ENCODE data around the gene HSD3B2. TPM values are rescaled to one million over a fixed set of nuclear protein-coding genes. Genes with fewer than 3 reads are reported as not detected.

The HSD3B2 gene
- total RNA-seq, 2 donors from 2014 or later, result not detected

- Histone ChIP-seq H3K9me3 (no peaks in the 10 kb centered on the region), H3K36me3 (no peaks in the 10 kb centered on the region), H3K4me1 (no peaks in the 10 kb centered on the region), H3K27ac (no peak overlapping the region), H3K4me3 (no peak overlapping the region), H3K27me3 (no peaks in the 10 kb centered on the region)
- no peak for TF ChIP-seq CTCF (IDR thresholded peaks at IDR 0.05)
- DNase-seq (ENCODE audit: low spot score), result no peak
Observed at GRCh38 chr1:119463569-119463968, 48.6 kb downstream of the HSD3B2 start.

GRCh38 chr1:119466445-119466844, 51.5 kb downstream of the HSD3B2 start:
- H3K4me3 ChIP-seq, result no peak overlapping the region
- no peaks in the 10 kb centered on the region for H3K27me3 ChIP-seq
- H3K9me3 ChIP-seq, result no peaks in the 10 kb centered on the region
- no peaks in the 10 kb centered on the region for H3K36me3 ChIP-seq
- H3K4me1 ChIP-seq, result no peaks in the 10 kb centered on the region
- no peak overlapping the region for H3K27ac ChIP-seq
- DNase-seq (ENCODE audit: low spot score), result no peak
- TF ChIP-seq CTCF (IDR thresholded peaks at IDR 0.05), result no peak

- Histone ChIP-seq H3K27me3 (no peaks in the 10 kb centered on the region), H3K27ac (no peak overlapping the region), H3K4me1 (no peaks in the 10 kb centered on the region), H3K9me3 (no peaks in the 10 kb centered on the region), H3K36me3 (no peaks in the 10 kb centered on the region), H3K4me3 (no peak overlapping the region)
- no peak for TF ChIP-seq CTCF (IDR thresholded peaks at IDR 0.05)
- DNase-seq (ENCODE audit: low spot score), result no peak
Observed at GRCh38 chr1:119467219-119467618, 52.3 kb downstream of the HSD3B2 start.

GRCh38 chr1:119467857-119468668, 53.1 kb downstream of the HSD3B2 start:
- Histone ChIP-seq H3K36me3 (no peaks in the 10 kb centered on the region), H3K27ac (no peak overlapping the region), H3K27me3 (no peaks in the 10 kb centered on the region), H3K4me3 (no peak overlapping the region), H3K9me3 (no peaks in the 10 kb centered on the region), H3K4me1 (no peaks in the 10 kb centered on the region)
- no peak for DNase-seq (ENCODE audit: low spot score)
- TF ChIP-seq CTCF (IDR thresholded peaks at IDR 0.05), result no peak

- no peaks in the 10 kb centered on the region for H3K36me3 ChIP-seq
- no peak for DNase-seq (ENCODE audit: low spot score)
- H3K9me3 ChIP-seq, result no peaks in the 10 kb centered on the region
- H3K27ac ChIP-seq, result no peak overlapping the region
- H3K4me1 ChIP-seq, result no peaks in the 10 kb centered on the region
- H3K4me3 ChIP-seq, result no peak overlapping the region
- no peak for TF ChIP-seq CTCF (IDR thresholded peaks at IDR 0.05)
- H3K27me3 ChIP-seq, result no peaks in the 10 kb centered on the region
Observed at GRCh38 chr1:119469741-119470140, 54.8 kb downstream of the HSD3B2 start.

- Histone ChIP-seq H3K9me3 (no peaks in the 10 kb centered on the region), H3K36me3 (no peaks in the 10 kb centered on the region), H3K4me3 (no peak overlapping the region), H3K4me1 (no peaks in the 10 kb centered on the region), H3K27ac (no peak overlapping the region), H3K27me3 (no peaks in the 10 kb centered on the region)
- no peak for DNase-seq (ENCODE audit: low spot score)
- TF ChIP-seq CTCF (IDR thresholded peaks at IDR 0.05), result no peak
Observed at GRCh38 chr1:119470377-119470776, 55.4 kb downstream of the HSD3B2 start.
